ENCODE measurements around the gene CHD2. TPM values are rescaled to one million over a fixed set of nuclear protein-coding genes. Genes with fewer than 3 reads are reported as not detected.

CHD2 gene
- polyA plus RNA-seq, 2 donors = 25.8 to 32.8 TPM

DNA sequence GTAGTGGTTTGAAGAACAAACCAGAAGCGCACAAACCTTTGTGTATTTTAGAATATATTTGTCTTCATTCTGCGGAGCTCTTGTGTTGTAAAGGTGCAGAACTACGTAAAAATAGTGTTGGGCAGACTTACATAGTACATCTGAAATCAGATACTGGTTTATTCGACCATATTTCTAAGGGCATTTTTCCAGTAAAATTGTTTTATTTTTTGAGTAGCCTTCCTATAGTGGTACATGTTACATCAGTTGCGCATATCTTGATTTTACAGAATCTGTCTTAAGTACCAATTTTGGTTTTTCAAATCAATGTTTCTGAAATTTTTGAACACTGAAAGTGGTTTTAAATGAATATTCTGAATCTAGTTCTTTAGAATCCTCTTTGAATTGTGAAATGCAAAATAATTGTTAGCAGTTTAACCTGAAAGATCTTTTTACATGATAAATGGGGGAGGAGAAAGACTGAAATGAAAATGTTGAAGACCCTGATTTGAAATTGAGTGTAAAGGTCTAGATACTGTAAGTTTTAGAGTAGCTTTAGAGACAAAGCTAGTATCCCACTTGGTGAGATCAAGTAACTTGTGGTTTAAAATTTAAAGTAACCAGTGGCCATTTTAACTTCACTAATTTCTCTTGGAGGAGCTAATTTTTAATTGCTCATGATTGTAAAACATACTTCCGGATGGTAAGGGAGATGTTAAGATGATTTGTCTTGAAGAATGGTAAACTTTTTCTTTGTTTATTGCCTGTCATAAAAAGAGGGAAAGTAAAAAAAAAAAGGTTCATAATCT is 15.5 kb upstream of the CHD2 start:
- Histone ChIP-seq H3K27ac (ENCODE audit: low read depth in 2 of 2, low read length in 1 of 2) (peak overlapping the region in 1 of 2 donors; percentile 57), H3K36me3 (ENCODE audit: control insufficient read depth in 2 of 2, insufficient read depth in 2 of 2, low read length in 1 of 2) (no peaks in the 10 kb centered on the region), H3K27me3 (ENCODE audit: control insufficient read depth in 1 of 2, insufficient read depth in 2 of 2, low read length in 2 of 2) (no peaks in the 10 kb centered on the region), H3K9me3 (ENCODE audit: control insufficient read depth in 2 of 2, insufficient read depth in 1 of 2, low read depth in 1 of 2, low read length in 1 of 2) (no peaks in the 10 kb centered on the region), H3K4me1 (ENCODE audit: control insufficient read depth in 2 of 2, insufficient read depth in 2 of 2, low read length in 1 of 2) (no peaks in the 10 kb centered on the region), H3K4me3 (ENCODE audit: low read depth in 1 of 2, low read length in 2 of 2) (peak overlapping the region in 1 of 2 donors; percentile 99)
- 1% methylated on average over 6 of the region's 6 CpGs for WGBS, 2 donors

DNA sequence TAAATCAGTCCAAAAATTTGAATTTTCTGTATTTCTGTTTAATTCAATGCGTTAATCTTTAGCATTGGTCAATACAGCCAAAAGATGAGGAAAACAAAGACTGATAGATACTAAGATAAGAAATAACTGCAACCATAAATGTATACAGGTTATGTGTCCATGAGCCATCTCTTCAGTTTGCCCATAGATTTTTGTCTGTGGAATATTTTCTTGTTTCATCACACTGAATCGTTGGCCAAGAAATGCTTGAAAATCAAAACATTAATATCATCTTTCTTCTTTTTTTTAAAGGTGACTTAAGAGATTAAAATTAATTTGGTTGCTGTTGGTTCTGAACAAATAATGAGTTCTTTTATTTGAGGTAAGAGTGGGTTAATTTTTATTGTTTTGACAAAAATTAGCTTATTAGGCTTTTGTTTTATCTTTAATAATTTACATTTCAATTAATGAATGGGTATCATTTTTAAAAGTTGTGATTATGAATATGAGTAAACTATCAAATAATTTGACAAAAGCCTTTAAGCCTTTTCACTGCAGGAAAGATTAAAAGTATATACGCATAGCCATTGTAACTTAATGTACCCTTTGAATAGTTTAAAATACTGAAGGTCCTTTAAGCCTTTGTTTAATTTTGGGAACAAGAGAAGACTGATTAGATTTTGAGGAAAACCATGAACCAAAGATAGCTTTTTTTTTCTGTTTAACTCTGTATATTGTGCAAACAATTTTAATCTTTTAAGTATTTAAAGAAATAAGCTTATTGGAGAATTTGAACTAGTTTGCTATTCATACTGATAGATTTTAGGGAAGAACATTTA is 14.7 kb upstream of the CHD2 start:
- Histone ChIP-seq H3K27me3 (ENCODE audit: control insufficient read depth in 1 of 2, insufficient read depth in 2 of 2, low read length in 2 of 2) (no peaks in the 10 kb centered on the region), H3K36me3 (ENCODE audit: control insufficient read depth in 2 of 2, insufficient read depth in 2 of 2, low read length in 1 of 2) (no peaks in the 10 kb centered on the region), H3K4me1 (ENCODE audit: control insufficient read depth in 2 of 2, insufficient read depth in 2 of 2, low read length in 1 of 2) (no peaks in the 10 kb centered on the region), H3K27ac (ENCODE audit: low read depth in 2 of 2, low read length in 1 of 2) (no peak overlapping the region), H3K9me3 (ENCODE audit: control insufficient read depth in 2 of 2, insufficient read depth in 1 of 2, low read depth in 1 of 2, low read length in 1 of 2) (no peaks in the 10 kb centered on the region), H3K4me3 (ENCODE audit: low read depth in 1 of 2, low read length in 2 of 2) (peak overlapping the region in 1 of 2 donors; percentile 99)
- 2 to 6% methylated on average over 3 of the region's 3 CpGs for WGBS, 2 donors

DNA sequence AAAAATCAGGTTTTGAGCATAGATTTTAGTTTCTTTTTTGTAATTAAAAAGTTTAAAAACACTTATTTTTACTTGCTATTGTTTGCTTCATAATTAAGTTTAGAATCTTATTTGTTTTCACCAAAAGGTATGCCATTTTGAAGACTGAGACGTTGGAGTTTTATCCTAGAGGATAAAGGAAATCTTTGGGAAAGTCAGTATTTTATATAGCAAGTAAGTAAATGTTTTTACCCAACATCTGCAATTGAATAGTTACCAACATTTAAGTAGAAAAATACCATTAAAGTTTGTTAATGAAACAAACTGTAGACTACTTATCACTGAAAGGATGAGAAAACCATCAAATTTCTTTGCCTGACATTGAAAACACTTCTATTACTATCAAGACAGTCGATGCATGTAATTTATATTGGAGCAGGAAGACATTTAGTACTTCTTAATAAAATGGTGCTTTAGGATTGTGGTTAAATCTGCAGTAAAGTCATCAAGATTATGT is 14.0 kb upstream of the CHD2 start:
- Histone ChIP-seq H3K27ac (ENCODE audit: low read depth in 2 of 2, low read length in 1 of 2) (no peak overlapping the region), H3K9me3 (ENCODE audit: control insufficient read depth in 2 of 2, insufficient read depth in 1 of 2, low read depth in 1 of 2, low read length in 1 of 2) (no peaks in the 10 kb centered on the region), H3K27me3 (ENCODE audit: control insufficient read depth in 1 of 2, insufficient read depth in 2 of 2, low read length in 2 of 2) (no peaks in the 10 kb centered on the region), H3K4me3 (ENCODE audit: low read depth in 1 of 2, low read length in 2 of 2) (no peak overlapping the region), H3K36me3 (ENCODE audit: control insufficient read depth in 2 of 2, insufficient read depth in 2 of 2, low read length in 1 of 2) (peaks cover 2 to 3% of the 10 kb centered on the region in 2 donors), H3K4me1 (ENCODE audit: control insufficient read depth in 2 of 2, insufficient read depth in 2 of 2, low read length in 1 of 2) (no peaks in the 10 kb centered on the region)
- WGBS, 2 donors = 5 to 9% methylated on average over 2 of the region's 2 CpGs

DNA sequence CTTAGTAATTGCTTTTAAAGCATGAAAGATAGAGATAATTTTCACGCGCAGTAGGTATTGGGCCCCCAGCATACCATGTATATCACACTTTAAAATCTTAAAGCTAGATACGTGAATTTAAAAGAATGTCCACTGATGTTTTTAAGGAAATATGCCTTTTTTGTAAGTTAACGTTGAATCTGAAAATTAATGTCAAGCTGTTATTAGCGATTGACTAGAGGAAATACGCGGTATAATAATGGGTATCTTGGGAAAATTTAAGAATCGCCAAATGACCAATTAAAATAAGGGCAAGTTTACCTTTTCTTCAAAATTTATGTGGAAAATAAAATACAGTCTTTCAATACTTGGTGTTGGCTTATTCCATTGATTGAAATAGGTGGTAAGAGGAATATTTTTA is 13.3 kb upstream of the CHD2 start:
- H3K4me3 ChIP-seq (ENCODE audit: low read depth in 1 of 2, low read length in 2 of 2) = peak overlapping the region in 1 of 2 donors; percentile 42
- no peak overlapping the region for H3K27ac ChIP-seq (ENCODE audit: low read depth in 2 of 2, low read length in 1 of 2)
- 33 to 41% methylated on average over 8 of the region's 8 CpGs for WGBS, 2 donors
- no peaks in the 10 kb centered on the region for H3K4me1 ChIP-seq (ENCODE audit: control insufficient read depth in 2 of 2, insufficient read depth in 2 of 2, low read length in 1 of 2)
- H3K9me3 ChIP-seq (ENCODE audit: control insufficient read depth in 2 of 2, insufficient read depth in 1 of 2, low read depth in 1 of 2, low read length in 1 of 2) = no peaks in the 10 kb centered on the region
- no peaks in the 10 kb centered on the region for H3K27me3 ChIP-seq (ENCODE audit: control insufficient read depth in 1 of 2, insufficient read depth in 2 of 2, low read length in 2 of 2)
- H3K36me3 ChIP-seq (ENCODE audit: control insufficient read depth in 2 of 2, insufficient read depth in 2 of 2, low read length in 1 of 2) = peaks cover 2 to 3% of the 10 kb centered on the region in 2 donors

DNA sequence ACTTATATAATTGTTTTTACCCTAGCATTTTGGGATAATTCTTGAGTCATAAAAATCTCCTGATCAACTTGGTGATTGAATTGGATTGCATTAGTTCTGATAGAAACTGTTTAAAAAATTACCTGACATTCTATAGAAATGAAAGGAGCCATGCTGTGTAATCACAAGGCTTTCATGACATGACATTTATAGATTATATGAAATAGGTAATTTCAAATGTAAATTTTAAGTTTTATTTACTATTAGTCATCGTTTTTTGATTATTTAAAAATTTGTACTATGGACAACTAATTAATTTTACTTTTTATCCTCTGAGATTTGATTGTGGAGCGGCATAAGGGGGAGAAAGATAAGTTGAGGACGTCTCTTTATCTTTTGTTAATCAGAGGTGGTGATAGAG is 12.3 kb upstream of the CHD2 start:
- Histone ChIP-seq H3K27me3 (ENCODE audit: control insufficient read depth in 1 of 2, insufficient read depth in 2 of 2, low read length in 2 of 2) (no peaks in the 10 kb centered on the region), H3K27ac (ENCODE audit: low read depth in 2 of 2, low read length in 1 of 2) (no peak overlapping the region), H3K36me3 (ENCODE audit: control insufficient read depth in 2 of 2, insufficient read depth in 2 of 2, low read length in 1 of 2) (peaks cover 2 to 3% of the 10 kb centered on the region in 2 donors), H3K4me1 (ENCODE audit: control insufficient read depth in 2 of 2, insufficient read depth in 2 of 2, low read length in 1 of 2) (no peaks in the 10 kb centered on the region), H3K4me3 (ENCODE audit: low read depth in 1 of 2, low read length in 2 of 2) (peak overlapping the region in 1 of 2 donors; percentile 15), H3K9me3 (ENCODE audit: control insufficient read depth in 2 of 2, insufficient read depth in 1 of 2, low read depth in 1 of 2, low read length in 1 of 2) (no peaks in the 10 kb centered on the region)
- WGBS, 2 donors = 17 to 22% methylated on average over 3 of the region's 3 CpGs

DNA sequence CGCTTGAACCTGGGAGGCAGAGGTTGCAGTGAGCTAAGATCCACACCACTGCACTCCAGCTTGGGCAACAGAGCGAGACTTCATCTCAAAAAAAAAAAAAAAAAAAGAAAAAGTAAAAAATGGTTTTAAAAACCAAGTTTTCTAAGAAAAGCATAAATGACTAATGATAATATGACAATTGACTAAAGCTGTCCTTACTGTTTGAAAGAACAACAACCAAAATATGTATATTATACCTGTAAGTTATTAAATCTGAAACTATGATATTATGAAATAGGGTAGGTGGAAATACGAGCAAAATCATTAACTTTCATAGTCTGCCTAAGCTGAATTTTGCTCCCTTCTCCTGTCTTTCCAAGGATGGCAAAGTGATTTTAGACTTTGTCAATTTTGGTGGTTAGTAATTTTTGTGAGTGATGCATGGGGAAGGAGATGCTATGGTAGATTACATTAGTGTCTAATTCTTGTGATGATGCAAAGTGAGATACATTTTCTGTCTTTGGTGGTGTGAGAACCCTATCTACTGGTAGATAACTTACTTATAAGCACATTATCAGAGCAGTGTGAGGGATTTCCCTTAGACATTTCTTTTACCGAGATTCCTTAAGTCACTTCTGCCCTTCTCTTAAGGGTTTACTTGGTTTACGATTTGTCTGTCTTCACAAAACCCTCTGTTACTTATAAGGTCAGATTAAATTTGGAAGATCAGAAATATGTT is 10.6 kb upstream of the CHD2 start:
- Histone ChIP-seq H3K27me3 (ENCODE audit: control insufficient read depth in 1 of 2, insufficient read depth in 2 of 2, low read length in 2 of 2) (no peaks in the 10 kb centered on the region), H3K9me3 (ENCODE audit: control insufficient read depth in 2 of 2, insufficient read depth in 1 of 2, low read depth in 1 of 2, low read length in 1 of 2) (no peaks in the 10 kb centered on the region), H3K4me3 (ENCODE audit: low read depth in 1 of 2, low read length in 2 of 2) (no peak overlapping the region), H3K27ac (ENCODE audit: low read depth in 2 of 2, low read length in 1 of 2) (no peak overlapping the region), H3K4me1 (ENCODE audit: control insufficient read depth in 2 of 2, insufficient read depth in 2 of 2, low read length in 1 of 2) (peaks cover 0 to under 1% of the 10 kb centered on the region in 2 donors), H3K36me3 (ENCODE audit: control insufficient read depth in 2 of 2, insufficient read depth in 2 of 2, low read length in 1 of 2) (peaks cover 3 to 6% of the 10 kb centered on the region in 2 donors)
- WGBS, 2 donors = 75 to 78% methylated on average over 5 of the region's 5 CpGs

DNA sequence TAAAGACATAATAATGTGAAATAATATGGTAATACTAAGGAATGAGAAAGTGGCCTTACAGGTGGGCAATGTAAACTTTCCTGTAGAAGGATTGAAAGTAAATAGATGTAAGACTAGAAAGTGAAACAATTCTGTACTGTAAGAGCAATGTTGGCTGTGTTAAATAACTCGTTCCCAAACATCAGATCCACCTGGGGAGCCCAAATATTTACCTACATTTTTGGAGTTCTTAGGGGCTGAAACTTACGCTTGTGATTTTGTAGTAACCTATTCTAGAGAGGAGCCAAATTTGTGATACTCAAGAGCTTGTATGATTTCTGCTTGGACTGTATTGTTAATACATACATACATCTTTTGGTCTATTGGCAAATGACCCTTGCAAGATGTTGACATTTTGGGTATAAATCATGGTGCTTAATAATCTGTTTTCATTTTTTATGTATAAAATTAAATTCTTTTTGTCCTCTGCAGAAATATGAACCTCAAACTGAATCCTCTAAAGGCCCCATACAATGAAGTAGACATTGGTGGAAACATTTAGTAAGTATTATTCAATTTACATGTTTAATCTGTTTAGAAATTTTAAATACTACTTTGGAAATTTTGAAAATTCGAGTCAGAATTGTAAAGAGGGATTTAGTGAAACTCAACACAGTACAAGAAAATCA is 8.5 kb upstream of the CHD2 start:
- peaks cover 0 to 3% of the 10 kb centered on the region in 2 donors for H3K4me1 ChIP-seq (ENCODE audit: control insufficient read depth in 2 of 2, insufficient read depth in 2 of 2, low read length in 1 of 2)

DNA sequence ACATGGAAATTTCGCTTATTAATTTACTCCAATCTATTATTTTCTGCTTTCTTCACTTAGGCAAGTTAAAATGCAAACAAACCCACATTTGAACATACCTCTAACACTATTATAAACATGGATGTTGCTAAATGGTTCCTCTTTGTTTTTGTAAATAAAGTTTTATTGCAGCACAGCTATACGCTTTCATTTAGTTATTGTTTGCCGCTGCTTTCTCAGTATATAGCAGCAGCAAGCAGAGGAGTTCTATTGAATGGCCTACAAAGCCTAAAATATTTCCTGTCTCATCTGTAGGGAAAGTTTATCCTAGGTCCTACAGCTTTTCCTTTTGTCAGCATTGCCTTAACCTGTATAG is 7.9 kb upstream of the CHD2 start:
- no peaks in the 10 kb centered on the region for H3K9me3 ChIP-seq (ENCODE audit: control insufficient read depth in 2 of 2, insufficient read depth in 1 of 2, low read depth in 1 of 2, low read length in 1 of 2)
- H3K4me1 ChIP-seq (ENCODE audit: control insufficient read depth in 2 of 2, insufficient read depth in 2 of 2, low read length in 1 of 2) = peaks cover 0 to 3% of the 10 kb centered on the region in 2 donors
- no peak overlapping the region for H3K4me3 ChIP-seq (ENCODE audit: low read depth in 1 of 2, low read length in 2 of 2)
- no peak overlapping the region for H3K27ac ChIP-seq (ENCODE audit: low read depth in 2 of 2, low read length in 1 of 2)
- 88 to 91% methylated on average over 3 of the region's 3 CpGs for WGBS, 2 donors
- peaks cover 3 to 6% of the 10 kb centered on the region in 2 donors for H3K36me3 ChIP-seq (ENCODE audit: control insufficient read depth in 2 of 2, insufficient read depth in 2 of 2, low read length in 1 of 2)
- no peaks in the 10 kb centered on the region for H3K27me3 ChIP-seq (ENCODE audit: control insufficient read depth in 1 of 2, insufficient read depth in 2 of 2, low read length in 2 of 2)

More for the DNA sequence above, 8.5 kb upstream of the CHD2 start:
- H3K27ac ChIP-seq (ENCODE audit: low read depth in 2 of 2, low read length in 1 of 2) = no peak overlapping the region
- peaks cover 3 to 6% of the 10 kb centered on the region in 2 donors for H3K36me3 ChIP-seq (ENCODE audit: control insufficient read depth in 2 of 2, insufficient read depth in 2 of 2, low read length in 1 of 2)
- H3K4me3 ChIP-seq (ENCODE audit: low read depth in 1 of 2, low read length in 2 of 2) = no peak overlapping the region
- WGBS, 2 donors = 46 to 61% methylated on average over 3 of the region's 3 CpGs
- H3K27me3 ChIP-seq (ENCODE audit: control insufficient read depth in 1 of 2, insufficient read depth in 2 of 2, low read length in 2 of 2) = no peaks in the 10 kb centered on the region
- H3K9me3 ChIP-seq (ENCODE audit: control insufficient read depth in 2 of 2, insufficient read depth in 1 of 2, low read depth in 1 of 2, low read length in 1 of 2) = no peaks in the 10 kb centered on the region

DNA sequence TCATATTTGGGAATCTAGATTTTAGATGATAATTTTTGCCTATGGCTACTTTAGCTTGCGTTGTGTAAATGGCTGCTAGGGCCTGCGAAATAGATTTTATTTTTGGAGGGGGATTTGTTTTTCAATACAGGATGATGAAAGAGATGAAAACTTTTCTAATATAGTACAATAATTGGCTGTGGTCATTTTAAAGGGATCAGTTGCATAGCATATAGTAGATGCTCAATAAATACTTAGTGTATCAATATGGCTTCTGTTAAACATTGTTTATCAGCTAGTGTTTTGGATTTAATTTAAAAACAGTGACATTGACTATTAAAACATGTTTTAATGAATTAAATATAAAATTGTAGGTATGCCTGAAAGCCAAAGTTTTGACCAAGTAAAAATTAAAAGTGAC is 6.9 kb upstream of the CHD2 start:
- no peak overlapping the region for H3K27ac ChIP-seq (ENCODE audit: low read depth in 2 of 2, low read length in 1 of 2)
- H3K36me3 ChIP-seq (ENCODE audit: control insufficient read depth in 2 of 2, insufficient read depth in 2 of 2, low read length in 1 of 2) = peaks cover 3 to 6% of the 10 kb centered on the region in 2 donors
- H3K4me1 ChIP-seq (ENCODE audit: control insufficient read depth in 2 of 2, insufficient read depth in 2 of 2, low read length in 1 of 2) = peaks cover 0 to 3% of the 10 kb centered on the region in 2 donors
- H3K9me3 ChIP-seq (ENCODE audit: control insufficient read depth in 2 of 2, insufficient read depth in 1 of 2, low read depth in 1 of 2, low read length in 1 of 2) = no peaks in the 10 kb centered on the region
- H3K27me3 ChIP-seq (ENCODE audit: control insufficient read depth in 1 of 2, insufficient read depth in 2 of 2, low read length in 2 of 2) = no peaks in the 10 kb centered on the region
- H3K4me3 ChIP-seq (ENCODE audit: low read depth in 1 of 2, low read length in 2 of 2) = no peak overlapping the region
- WGBS, 2 donors = 70 to 98% methylated on average over 2 of the region's 2 CpGs
